ENCODE measurements around the gene PROM1.

DNA sequence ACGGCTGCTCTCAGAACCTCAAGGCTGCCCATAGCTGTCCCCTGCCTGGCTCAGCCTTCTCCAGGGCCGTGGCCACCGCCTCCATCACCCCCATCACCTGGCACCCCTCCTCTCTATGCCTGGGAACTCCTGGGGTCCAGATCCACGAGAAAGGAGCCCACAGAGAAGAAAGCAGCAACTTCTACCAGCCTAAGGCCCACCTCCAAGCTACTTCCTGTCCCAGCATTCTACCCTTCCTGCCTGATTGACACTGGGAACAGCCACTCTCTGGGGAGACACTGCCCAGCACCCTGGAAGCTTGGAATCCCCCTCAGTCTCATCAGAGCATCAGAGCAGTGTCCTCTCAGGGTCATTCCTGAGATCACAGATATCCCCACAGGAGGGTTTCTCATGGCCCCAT is 36.9 kb upstream of the PROM1 start:
- TF ChIP-seq, protein P1, sequence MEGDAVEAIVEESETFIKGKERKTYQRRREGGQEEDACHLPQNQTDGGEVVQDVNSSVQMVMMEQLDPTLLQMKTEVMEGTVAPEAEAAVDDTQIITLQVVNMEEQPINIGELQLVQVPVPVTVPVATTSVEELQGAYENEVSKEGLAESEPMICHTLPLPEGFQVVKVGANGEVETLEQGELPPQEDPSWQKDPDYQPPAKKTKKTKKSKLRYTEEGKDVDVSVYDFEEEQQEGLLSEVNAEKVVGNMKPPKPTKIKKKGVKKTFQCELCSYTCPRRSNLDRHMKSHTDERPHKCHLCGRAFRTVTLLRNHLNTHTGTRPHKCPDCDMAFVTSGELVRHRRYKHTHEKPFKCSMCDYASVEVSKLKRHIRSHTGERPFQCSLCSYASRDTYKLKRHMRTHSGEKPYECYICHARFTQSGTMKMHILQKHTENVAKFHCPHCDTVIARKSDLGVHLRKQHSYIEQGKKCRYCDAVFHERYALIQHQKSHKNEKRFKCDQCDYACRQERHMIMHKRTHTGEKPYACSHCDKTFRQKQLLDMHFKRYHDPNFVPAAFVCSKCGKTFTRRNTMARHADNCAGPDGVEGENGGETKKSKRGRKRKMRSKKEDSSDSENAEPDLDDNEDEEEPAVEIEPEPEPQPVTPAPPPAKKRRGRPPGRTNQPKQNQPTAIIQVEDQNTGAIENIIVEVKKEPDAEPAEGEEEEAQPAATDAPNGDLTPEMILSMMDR (IDR thresholded peaks at IDR 0.05; ENCODE audit: poor library complexity, severe bottlenecking), result no peak
- TF ChIP-seq TAF1 (IDR thresholded peaks at IDR 0.05; ENCODE audit: low read depth), result no peak
- TF ChIP-seq EP300 (conservative IDR thresholded peaks at IDR 0.05; ENCODE audit: poor library complexity, severe bottlenecking), result no peak
- TF ChIP-seq, protein P2, sequence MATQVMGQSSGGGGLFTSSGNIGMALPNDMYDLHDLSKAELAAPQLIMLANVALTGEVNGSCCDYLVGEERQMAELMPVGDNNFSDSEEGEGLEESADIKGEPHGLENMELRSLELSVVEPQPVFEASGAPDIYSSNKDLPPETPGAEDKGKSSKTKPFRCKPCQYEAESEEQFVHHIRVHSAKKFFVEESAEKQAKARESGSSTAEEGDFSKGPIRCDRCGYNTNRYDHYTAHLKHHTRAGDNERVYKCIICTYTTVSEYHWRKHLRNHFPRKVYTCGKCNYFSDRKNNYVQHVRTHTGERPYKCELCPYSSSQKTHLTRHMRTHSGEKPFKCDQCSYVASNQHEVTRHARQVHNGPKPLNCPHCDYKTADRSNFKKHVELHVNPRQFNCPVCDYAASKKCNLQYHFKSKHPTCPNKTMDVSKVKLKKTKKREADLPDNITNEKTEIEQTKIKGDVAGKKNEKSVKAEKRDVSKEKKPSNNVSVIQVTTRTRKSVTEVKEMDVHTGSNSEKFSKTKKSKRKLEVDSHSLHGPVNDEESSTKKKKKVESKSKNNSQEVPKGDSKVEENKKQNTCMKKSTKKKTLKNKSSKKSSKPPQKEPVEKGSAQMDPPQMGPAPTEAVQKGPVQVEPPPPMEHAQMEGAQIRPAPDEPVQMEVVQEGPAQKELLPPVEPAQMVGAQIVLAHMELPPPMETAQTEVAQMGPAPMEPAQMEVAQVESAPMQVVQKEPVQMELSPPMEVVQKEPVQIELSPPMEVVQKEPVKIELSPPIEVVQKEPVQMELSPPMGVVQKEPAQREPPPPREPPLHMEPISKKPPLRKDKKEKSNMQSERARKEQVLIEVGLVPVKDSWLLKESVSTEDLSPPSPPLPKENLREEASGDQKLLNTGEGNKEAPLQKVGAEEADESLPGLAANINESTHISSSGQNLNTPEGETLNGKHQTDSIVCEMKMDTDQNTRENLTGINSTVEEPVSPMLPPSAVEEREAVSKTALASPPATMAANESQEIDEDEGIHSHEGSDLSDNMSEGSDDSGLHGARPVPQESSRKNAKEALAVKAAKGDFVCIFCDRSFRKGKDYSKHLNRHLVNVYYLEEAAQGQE (IDR thresholded peaks at IDR 0.05; ENCODE audit: borderline replicate concordance), result no peak
